Gastroesophageal sphincter (tissue), 3 donors: Measurements from ENCODE around the gene EPHA5.
"Not testable (repeated sequence)": the region's sequence is repeated elsewhere in the genome, so short reads cannot be mapped to it uniquely, and the experiment has no call there.

Experiments used
- EP300 ChIP-seq: sonication (generic); formaldehyde crosslinking; IDR thresholded peaks from one replicate; pipeline ENCODE4 v1.6.1; 2017; ENCODE audit warnings: antibody characterized with exemption, mild to moderate bottlenecking
- POLR2A ChIP-seq, 2 donors: fragments of 450-650 bp; IDR thresholded peaks; one replicate each; pipeline ENCODE4 v1.6.1; 2017; ENCODE audit warnings: antibody characterized with exemption in 2 of 2, mild to moderate bottlenecking in 2 of 2, moderate library complexity in 1 of 2
- POLR2AphosphoS5 ChIP-seq: sonication (generic); formaldehyde crosslinking; IDR thresholded peaks from one replicate; pipeline ENCODE4 v1.6.1; 2017; ENCODE audit warnings: antibody characterized with exemption
- TF ChIP-seq, protein P1 (sequence below), 4 experiments: fragments of 200-600 bp in 2 of 4; fragments of 450-650 bp in 2 of 4; sonication (generic) in 1 of 4; IDR thresholded peaks; one replicate each; pipeline ENCODE4 v1.5.1; 2017 to 2019; ENCODE audit warnings: antibody characterized with exemption in 4 of 4, mild to moderate bottlenecking in 2 of 4, moderate library complexity in 2 of 4

DNA sequence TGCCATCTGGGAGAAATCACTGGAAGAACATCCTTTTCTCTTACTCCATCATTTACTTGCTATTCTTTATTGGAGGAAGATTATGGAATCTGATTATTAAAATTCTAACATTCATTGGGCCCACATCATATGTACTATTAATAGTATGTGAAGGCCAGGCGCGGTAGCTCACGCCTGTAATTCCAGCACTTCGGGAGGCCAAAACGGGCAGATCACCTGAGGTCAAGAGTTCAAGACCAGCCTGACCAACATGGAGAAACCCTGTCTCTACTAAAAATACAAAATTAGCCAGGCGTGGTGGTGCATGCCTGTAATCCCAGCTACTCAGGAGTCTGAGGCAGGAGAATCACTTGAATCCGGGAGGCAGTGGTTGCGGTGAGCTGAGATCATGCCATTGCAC is 361.7 kb downstream of the EPHA5 start:
- TF ChIP-seq, protein P1, sequence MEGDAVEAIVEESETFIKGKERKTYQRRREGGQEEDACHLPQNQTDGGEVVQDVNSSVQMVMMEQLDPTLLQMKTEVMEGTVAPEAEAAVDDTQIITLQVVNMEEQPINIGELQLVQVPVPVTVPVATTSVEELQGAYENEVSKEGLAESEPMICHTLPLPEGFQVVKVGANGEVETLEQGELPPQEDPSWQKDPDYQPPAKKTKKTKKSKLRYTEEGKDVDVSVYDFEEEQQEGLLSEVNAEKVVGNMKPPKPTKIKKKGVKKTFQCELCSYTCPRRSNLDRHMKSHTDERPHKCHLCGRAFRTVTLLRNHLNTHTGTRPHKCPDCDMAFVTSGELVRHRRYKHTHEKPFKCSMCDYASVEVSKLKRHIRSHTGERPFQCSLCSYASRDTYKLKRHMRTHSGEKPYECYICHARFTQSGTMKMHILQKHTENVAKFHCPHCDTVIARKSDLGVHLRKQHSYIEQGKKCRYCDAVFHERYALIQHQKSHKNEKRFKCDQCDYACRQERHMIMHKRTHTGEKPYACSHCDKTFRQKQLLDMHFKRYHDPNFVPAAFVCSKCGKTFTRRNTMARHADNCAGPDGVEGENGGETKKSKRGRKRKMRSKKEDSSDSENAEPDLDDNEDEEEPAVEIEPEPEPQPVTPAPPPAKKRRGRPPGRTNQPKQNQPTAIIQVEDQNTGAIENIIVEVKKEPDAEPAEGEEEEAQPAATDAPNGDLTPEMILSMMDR (IDR thresholded peaks at IDR 0.05) = not testable (repeated sequence)
- not testable (repeated sequence) for TF ChIP-seq POLR2AphosphoS5; EP300; POLR2A (IDR thresholded peaks at IDR 0.05)
